ENCODE data around the gene SMU1. TPM values are rescaled to one million over a fixed set of nuclear protein-coding genes. Genes with fewer than 3 reads are reported as not detected.

The SMU1 gene
- total and polyA plus RNA-seq, 2 donors from 2014 or later, result 12.8 to 22.0 TPM

GRCh38 chr9:33029231-33029786 lies 47.2 kb downstream of the SMU1 start:
- no peak for FAIRE-seq
- Histone ChIP-seq H3K27ac (ENCODE audit: low read depth in 2 of 2, low read length in 2 of 2) (no peak overlapping the region), H3K36me3 (ENCODE audit: control insufficient read depth in 2 of 3, insufficient read depth in 3 of 3, low read length in 3 of 3) (peaks cover 9 to 35% (median 27%) of the 10 kb centered on the region in 3 donors), H3K27me3 (ENCODE audit: control insufficient read depth, insufficient read depth, low read length) (no peaks in the 10 kb centered on the region), H3K9ac (ENCODE audit: low read length in 3 of 3) (peak overlapping the region in 1 of 3 donors; percentile 18), H3K9me3 (ENCODE audit: control insufficient read depth in 2 of 3, insufficient read depth in 1 of 3, low read length in 3 of 3) (no peaks in the 10 kb centered on the region), H3K4me3 (ENCODE audit: low read length in 3 of 3) (peak overlapping the region in 1 of 3 donors; percentile 13), H3K4me1 (ENCODE audit: control insufficient read depth in 2 of 3, insufficient read depth in 2 of 3, low read depth in 1 of 3, low read length in 3 of 3) (peaks cover 0 to 16% (median 14%) of the 10 kb centered on the region in 3 donors)
- TF ChIP-seq CTCF (IDR thresholded peaks at IDR 0.05; ENCODE audit: borderline replicate concordance, extremely low read depth, insufficient read depth), result no peak
- DNase-seq, result no peak
- intact Hi-C loops (cut with DNase I), result no loop called here

DNA sequence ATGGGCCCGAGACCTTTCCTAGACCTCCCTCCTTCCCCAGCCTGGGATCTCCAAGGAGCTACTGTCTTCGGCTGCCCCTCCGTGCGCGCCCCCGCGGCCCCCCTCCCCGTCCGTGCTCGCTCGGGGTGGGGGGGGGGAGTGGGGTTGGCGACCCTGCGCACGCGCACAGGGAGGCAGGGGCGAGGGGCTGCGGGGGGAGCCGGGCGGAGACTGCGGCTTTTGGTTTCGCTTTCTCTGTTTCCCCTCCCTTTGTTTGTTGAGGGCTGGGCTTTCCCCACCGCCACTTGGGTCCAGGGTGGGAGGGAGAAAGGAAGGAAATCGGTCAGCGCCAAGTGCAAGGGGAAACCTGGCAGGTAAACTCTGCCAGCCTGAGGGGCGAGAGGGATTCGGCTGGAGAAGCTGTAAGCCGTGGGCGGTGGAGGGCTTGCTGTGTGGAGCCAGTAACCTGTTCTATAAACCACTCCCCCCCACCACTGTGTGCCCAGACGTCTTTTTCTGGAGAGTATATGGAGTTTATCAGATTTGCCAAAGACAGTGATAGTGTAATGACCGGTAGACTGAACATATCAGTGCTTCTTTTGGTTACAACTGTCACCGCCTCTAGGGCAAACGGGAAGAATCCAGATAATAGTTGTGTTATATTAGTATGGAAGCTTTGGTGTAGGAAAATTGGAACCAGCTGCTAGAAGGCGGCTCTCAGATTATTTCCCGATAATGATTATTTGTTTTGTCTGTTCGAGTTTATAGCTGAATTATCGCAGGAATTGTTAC lies 50.7 kb downstream of the SMU1 start:
- peak overlapping the region; percentile 92 to 95 (median 94) for H3K4me3 ChIP-seq (ENCODE audit: low read length in 3 of 3)
- intact Hi-C loops (cut with DNase I), result no loop called here
- DNase-seq (peak; percentile 88 to 95 (median 92)), FAIRE-seq (no peak)
- no peak for TF ChIP-seq CTCF (IDR thresholded peaks at IDR 0.05; ENCODE audit: borderline replicate concordance, extremely low read depth, insufficient read depth)
- H3K27ac ChIP-seq (ENCODE audit: low read depth in 2 of 2, low read length in 2 of 2), result peak overlapping the region; percentile 100
- peak overlapping the region; percentile 88 to 100 (median 99) for H3K9ac ChIP-seq (ENCODE audit: low read length in 3 of 3)
- H3K9me3 ChIP-seq (ENCODE audit: control insufficient read depth in 2 of 3, insufficient read depth in 1 of 3, low read length in 3 of 3), result no peaks in the 10 kb centered on the region
- H3K4me1 ChIP-seq (ENCODE audit: control insufficient read depth in 2 of 3, insufficient read depth in 2 of 3, low read depth in 1 of 3, low read length in 3 of 3), result peaks cover 0 to 19% (median 19%) of the 10 kb centered on the region in 3 donors
- H3K36me3 ChIP-seq (ENCODE audit: control insufficient read depth in 2 of 3, insufficient read depth in 3 of 3, low read length in 3 of 3), result peaks cover 3 to 11% (median 10%) of the 10 kb centered on the region in 3 donors
- no peaks in the 10 kb centered on the region for H3K27me3 ChIP-seq (ENCODE audit: control insufficient read depth, insufficient read depth, low read length)

GRCh38 chr9:33024966-33025571 lies 51.4 kb downstream of the SMU1 start, which contains the start of gene DNAJA1:
Gene DNAJA1 (plus strand): TSS chr9:33025273. CDS start chr9:33026485, 1,212 bp downstream.
- H3K27ac ChIP-seq (ENCODE audit: low read depth in 2 of 2, low read length in 2 of 2), result peak within 1 kb of the TSS; percentile 100
- FAIRE-seq (no peak), DNase-seq (peak; percentile 95 to 98 (median 97))
- peak within 1 kb of the TSS; percentile 88 to 100 (median 99) for H3K9ac ChIP-seq (ENCODE audit: low read length in 3 of 3)
- H3K36me3 ChIP-seq (ENCODE audit: control insufficient read depth in 2 of 3, insufficient read depth in 3 of 3, low read length in 3 of 3), result peaks cover 3 to 10% (median 6%) of the 10 kb centered on the region in 3 donors
- no peaks in the 10 kb centered on the region for H3K27me3 ChIP-seq (ENCODE audit: control insufficient read depth, insufficient read depth, low read length)
- H3K4me1 ChIP-seq (ENCODE audit: control insufficient read depth in 2 of 3, insufficient read depth in 2 of 3, low read depth in 1 of 3, low read length in 3 of 3), result peaks cover 0 to 19% (median 19%) of the 10 kb centered on the region in 3 donors
- peak within 1 kb of the TSS; percentile 92 to 95 (median 94) for H3K4me3 ChIP-seq (ENCODE audit: low read length in 3 of 3)
- TF ChIP-seq CTCF (IDR thresholded peaks at IDR 0.05; ENCODE audit: borderline replicate concordance, extremely low read depth, insufficient read depth), result no peak
- no peaks in the 10 kb centered on the region for H3K9me3 ChIP-seq (ENCODE audit: control insufficient read depth in 2 of 3, insufficient read depth in 1 of 3, low read length in 3 of 3)
- intact Hi-C loops (cut with DNase I), result no loop called here

All from kidney (tissue), 14 donors.